Measurements from ENCODE around the gene MAML3.

GRCh38 chr4:140037353-140038030 is 116.5 kb downstream of the MAML3 start:
- TF ChIP-seq CTCF (IDR thresholded peaks at IDR 0.05; ENCODE audit: low read length), result no peak
- no peak for TF ChIP-seq EZH2 (IDR thresholded peaks at IDR 0.05; ENCODE audit: borderline replicate concordance, low read length)
